Spleen (tissue), 7 donors: Measurements from ENCODE around the gene FCHO2.

Experiments used
- CTCF ChIP-seq, 11 experiments: fragments of 200-600 bp in 7 of 11; fragments of 450-650 bp in 4 of 11; sonication (generic) in 4 of 11; IDR thresholded peaks in 8 of 11; conservative IDR thresholded peaks in 3 of 11; 1 replicate in 7 of 11; 2 replicates in 4 of 11; pipeline versions ENCODE4 v1.4.0 to v1.8.0; 2016 to 2021; ENCODE audit warnings: antibody characterized with exemption in 11 of 11, inconsistent platforms in 4 of 11, mild to moderate bottlenecking in 1 of 11
- POLR2A ChIP-seq, 3 donors: fragments of 450-650 bp; IDR thresholded peaks; one replicate each; pipeline ENCODE4 v1.5.1; 2017; ENCODE audit warnings: antibody characterized with exemption in 3 of 3, mild to moderate bottlenecking in 1 of 3
- POLR2AphosphoS5 ChIP-seq, 3 donors: sonication (generic); formaldehyde crosslinking; IDR thresholded peaks; one replicate each; pipeline ENCODE4 v1.5.1; 2017; ENCODE audit warnings: antibody characterized with exemption in 3 of 3
- donor health status: DM: no; HTN: no; CAD: no; lungs with moderate emphysema.
- donor health status: DM: no; HTN: no; CAD: no.
- donor health status: DM: no; HTN: no; CAD: no.

GRCh38 chr5:73129143-73129542 lies 173.3 kb downstream of the FCHO2 start:
- no peak for TF ChIP-seq CTCF (IDR thresholded peaks at IDR 0.05 in 8 of 11, conservative IDR thresholded peaks at IDR 0.05 in 3 of 11)
- TF ChIP-seq POLR2A (IDR thresholded peaks at IDR 0.05) = no peak
- no peak for TF ChIP-seq POLR2AphosphoS5 (IDR thresholded peaks at IDR 0.05)
